NCI-H748 (cell line): ENCODE data around the gene TBC1D1.
A peak's percentile ranks its signal among the peaks of the same experiment; 100 is the strongest.

ENCODE experiments used
- DNase-seq: peaks from one replicate; lab custom pipeline; 2025; ENCODE audit not compliant: unreplicated experiment; lab: John Stamatoyannopoulos, UW

TBC1D1 gene

DNA sequence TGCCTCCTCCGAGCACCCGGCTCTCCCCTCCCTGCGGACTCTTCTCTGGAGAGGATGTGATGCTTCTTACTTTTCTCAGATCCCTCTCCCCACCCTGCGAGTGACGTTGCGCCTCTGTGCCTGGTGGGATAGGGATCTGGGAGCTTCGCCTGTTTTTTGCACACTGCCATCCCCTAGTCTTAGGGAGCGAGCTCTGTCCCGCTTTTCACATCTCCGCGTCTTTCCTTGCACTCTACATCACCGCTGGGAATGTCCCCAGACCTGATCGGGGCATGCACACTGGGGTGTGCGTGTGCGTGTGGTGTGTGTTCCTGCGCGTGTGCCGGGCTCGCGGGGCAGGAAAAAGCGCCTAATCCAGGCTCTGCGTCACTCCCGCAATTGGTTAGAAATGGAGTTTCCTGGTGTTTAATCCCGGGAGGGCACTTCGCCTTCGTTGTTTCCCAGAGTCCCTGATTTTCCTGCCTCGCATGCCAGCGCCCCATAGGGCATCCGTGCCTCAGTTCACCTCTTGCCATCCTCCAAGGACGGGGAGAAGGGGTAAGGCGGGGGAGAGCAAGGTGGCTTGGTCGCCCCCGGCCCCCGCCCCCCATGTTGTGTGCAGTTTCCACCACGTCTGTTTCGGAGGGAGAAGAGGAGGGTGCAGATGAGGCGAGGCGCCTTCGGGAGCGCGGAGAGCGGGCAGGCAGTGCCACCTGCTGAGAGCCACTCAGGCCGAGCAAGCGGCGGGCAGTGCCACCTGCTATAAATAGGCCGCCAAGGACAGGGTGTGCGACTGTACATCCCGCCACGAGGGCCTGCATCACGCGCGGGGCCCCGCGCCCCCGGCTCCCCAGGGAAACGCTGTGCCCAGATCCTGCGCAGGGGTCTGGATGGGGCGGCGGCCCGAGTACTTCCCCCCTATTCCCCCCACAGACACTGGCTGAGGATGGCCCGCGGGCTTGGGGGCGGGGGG, 759 bp upstream of the TBC1D1 start:
- DNase-seq: peak; percentile 55

DNA sequence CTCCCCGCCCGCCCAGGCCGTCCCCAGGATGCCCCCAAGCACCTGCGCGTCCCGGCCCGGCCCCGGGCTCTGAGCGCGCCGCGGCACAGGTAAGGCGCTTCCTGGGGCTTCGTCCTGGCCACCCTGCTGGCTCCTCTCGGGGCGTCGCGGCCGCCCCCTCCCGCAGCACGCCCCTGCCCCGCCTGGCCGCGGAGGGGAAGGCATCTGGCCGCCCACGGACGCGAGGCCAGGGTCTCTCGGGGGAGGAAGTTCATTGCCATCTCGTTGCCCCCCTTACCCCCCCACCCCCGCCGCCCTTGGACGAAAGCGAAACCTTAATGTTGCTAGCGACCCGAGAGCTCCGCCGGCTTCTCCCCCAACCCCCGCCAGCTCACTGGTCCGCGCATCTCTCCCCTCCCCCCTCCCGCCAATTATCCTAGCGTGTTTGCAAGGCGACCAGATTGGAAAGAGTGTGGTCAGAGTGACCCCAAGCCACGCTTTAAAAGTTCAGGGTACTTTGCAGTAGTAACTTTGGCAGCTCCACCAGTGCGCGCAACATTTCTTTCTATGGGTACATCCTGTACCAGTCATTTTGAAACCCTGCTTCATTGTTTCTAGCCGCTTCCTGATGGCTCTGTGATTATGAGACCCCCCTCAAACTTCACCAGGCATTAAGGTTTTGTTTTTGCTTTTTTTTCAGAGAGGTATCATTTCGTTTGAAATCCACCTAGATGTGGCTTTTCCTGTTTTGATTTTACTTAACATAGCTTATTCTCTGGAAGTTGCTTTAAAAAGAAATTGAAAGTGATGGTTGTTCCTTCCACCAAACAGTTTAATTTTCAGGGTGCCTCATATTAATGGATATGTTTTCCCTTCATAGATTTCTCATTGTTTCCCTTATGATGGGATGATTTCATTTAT, 626 bp downstream of the TBC1D1 start:
- DNase-seq: peak; percentile 49

DNA sequence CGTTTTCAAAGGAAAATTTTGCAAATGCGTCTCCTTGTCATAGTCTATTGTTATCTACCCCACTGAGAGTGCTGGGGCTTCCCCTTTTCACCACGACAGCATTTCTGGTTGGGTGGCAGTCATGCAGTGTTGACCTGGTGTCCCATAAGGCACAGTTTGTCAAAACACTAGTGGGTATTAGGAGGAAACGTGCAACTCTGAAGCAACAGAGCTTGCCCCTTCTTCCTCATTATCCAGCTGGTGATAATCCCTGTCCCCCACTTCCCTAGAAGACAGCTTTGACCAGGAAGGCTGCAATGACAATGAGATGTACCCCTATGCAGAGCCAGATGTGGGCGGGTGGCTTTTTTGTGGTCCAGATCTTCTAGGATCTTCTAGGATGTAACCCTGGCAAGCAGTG, 1.8 kb downstream of the TBC1D1 start:
- no peak for DNase-seq

DNA sequence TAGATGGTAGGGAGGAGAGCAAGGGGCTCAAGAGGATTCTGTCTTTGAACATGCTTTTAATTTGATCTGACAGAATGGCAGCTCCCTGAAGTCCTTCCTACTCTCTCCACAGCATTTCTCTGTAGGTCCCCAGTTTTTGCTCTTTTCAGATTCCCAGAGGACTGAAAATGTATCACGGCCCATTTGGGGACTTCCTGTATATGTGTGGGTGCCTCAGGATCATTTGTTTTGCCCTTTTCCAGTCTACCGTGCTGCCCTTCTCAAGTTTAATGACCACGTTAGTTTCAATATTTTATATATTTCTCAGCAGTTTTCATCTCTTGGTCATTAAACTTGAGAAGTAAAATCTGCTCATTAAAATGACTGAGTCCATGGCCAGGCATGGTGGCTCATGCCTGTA, 2.3 kb downstream of the TBC1D1 start:
- DNase-seq: no peak

DNA sequence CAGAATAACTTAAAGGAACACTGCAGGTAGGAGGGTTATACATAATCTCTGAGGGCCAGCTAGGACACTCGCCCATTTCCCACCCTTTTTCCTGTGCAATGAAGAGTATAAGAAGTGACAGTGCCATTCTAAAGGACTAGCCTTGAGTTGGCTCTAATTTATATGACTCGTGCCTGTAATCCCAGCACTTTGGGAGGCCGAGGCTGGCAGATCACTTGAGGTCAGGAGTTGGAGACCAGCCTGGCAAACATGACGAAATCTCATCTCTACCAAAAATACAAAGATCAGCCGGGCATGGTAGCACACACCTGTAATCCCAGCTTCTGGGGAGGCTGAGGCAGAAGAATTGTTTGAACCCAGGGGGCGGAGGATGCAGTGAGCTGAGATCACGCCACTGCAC, 4.4 kb downstream of the TBC1D1 start:
- no peak for DNase-seq

DNA sequence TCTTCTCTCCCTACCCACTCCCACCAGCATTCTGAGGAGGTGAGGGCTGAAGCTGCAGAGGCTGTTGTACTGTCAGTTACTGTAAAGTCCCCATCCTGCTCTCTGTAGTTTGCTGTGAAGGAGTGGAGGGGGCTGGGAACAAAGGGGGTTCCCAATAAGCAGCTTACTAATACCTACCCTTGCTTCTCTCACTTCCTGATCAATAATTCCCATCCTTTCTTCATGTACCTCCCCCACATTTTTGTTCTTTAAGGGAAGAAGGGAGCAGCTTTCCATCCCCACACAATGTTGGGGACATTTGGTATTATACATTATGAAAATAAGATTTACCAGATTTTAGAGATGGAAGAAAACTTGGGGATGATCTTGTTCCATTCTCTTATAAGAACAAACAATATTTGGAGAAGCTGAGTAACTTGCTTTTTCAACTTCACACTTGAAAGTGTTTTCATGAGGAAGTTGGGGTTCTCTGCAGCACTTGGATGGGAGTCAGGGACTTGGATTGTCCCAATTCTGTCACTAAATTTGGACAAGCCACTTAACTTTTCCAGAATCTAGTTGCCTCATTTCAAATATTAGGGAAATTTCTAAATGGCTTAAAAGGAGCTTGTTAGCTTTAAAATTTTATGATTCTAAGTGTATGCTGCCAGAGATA, 5.4 kb downstream of the TBC1D1 start:
- no peak for DNase-seq

DNA sequence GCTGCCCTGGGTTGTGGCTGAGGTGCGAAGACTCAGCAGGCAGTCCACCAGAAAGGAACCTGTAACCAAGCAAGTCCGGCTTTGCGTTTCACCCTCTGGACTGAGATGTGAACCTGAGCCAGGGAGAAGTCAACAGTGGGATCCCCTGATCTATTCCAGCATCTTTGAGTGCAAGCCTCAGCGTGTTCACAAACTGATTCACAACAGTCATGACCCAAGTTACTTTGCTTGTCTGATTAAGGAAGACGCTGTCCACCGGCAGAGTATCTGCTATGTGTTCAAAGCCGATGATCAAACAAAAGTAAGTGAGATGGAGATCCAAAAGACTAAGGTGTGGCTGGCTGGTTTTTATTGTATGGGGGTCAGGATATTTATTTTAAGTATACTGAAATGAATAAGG, 11.3 kb downstream of the TBC1D1 start:
- no peak for DNase-seq

DNA sequence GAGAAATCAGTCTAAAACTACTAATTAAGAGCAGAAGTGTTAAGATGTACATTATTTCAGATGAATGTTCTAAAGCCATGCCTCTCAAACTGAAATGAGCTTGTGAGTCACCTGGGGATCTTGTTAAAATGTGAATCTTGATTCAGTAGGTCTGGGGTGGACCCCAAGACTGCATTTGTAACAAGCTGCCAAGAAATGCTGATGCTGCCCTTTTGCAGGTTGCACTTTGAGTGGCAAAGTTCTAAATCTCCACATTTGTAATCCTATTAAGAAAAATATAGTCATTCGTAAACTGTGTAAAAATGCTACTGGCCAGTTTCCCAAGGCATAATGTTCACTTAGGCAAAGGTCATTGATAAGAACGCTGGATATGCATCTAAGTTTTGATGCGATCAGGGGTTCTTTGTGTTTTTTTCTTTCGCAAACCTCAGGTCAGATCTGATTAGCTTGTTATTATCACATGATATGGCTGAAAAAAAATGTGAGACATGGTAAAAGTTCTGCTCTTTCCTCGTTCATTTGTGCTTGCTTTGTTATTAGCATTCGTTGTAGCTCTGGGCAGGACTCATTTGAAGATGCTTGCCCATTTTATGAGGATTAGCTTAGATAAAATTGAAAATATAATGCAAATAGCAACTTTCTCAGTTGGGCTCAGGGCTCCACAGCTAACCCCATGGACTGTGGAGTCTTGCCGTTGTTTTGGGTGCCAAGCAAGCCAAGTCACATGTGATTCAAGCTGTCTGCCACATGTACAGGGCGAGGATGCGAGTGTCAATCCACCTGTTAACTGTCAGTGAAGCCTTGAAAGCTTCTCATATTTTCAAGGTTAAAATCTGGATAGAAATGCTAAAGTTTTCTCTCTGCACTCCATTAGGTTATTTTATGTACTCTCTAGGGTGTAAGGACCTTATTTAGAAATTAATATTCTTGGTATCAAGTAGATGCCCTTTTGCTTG, 12.1 kb downstream of the TBC1D1 start:
- DNase-seq: no peak

DNA sequence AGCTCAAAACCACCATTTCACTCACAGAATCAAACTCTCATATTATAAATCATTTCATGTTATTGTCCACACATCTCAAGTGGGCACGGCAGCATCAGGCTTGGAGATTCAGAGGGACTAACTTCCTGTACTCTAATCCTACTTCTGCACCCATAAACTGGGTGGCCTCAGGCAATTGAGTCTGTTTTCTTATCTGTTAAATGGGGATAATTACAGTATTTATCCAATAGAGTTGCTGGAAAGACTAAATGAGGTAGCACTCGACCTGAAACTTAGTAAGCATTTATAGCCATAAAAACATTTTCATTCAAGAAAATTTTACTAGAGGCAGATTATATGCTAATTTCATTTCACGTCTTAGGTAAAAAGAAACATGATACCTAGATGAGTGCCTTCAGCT, 13.0 kb downstream of the TBC1D1 start:
- DNase-seq: no peak

DNA sequence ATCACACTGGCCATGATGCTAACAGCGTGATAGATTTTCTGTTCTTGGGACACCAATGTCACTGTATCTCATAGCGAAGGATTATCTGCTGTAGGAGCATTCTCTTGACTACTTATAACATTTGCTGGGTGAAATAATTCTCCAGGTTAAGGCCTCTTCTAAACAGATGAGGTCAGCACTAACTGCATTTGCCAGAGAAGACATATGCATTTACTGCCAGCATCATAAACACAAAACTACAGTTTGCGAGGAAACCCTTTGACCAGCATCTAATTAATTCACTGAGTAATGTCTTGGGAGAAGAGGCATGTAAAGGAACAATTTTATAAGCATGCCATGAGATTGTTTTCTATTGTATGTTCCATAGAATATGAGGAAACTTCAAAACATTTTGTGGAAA, 13.9 kb downstream of the TBC1D1 start:
- no peak for DNase-seq

DNA sequence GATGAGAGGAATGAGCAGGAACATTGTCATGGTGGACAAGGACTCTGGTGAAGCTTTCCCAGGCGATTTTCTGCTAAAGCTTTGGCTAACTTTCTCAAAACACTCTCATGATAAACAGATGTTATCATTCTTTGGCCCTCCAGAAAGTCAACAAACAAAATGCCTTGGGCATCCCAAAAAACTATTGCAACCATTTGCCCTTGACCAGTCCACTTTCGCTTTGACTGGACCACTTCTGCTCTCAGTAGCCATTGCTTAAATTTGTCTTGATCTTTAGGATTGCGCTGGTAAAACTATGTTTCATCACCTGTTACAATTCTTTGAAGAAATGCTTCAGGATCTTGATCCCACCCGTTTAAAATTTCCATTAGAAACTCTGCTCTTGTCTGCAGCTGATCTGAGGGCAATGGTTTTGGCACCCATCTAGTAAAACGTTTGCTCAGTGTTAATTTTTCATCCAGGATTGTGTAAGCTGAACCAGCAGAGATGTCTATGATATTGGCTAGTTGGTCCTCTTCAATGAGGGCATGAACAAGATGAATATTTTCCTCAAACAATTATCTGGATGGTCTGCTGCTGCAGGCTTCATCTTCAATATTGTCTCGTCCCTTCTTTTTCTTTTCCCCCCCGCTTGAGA, 14.8 kb downstream of the TBC1D1 start:
- no peak for DNase-seq

DNA sequence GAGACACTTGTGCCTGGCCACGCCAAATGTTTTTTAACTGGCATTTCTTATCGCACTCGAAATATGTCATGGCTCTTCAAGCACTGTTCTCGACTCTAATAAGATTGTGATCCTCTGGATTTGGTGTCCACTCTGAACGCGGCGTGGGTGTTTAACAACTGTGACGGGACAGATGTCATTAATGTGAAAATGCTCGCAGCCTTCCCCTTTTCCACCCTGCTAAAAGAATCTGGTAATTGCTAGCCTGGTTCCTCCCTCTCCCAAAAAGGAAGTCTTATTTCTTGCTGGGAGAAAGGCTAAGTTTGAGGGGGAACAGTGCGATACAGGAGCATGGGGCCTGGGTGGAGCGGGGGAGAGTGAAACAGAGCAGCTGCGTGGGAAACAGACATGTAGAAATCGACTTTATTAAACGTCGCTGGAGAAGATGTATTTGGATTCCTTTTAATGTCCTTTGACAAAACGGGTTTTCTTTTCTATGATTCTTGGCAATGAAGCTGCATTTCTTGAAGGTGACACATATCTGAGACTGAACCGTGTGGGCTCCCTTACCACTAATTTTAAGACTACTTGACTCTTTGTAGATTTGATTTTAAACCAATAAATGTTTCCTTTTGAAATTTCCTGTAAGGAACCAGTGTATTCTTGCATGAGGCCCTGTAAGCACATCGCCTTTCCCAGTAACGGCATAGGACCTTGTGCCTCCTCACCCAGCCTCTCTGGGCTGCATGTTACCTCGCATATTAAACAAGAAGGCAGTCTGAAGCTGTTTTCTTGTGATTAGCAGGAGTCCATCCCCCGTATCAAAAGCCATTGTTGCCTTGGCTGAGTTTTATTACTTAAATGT, 17.8 kb downstream of the TBC1D1 start:
- DNase-seq: no peak

DNA sequence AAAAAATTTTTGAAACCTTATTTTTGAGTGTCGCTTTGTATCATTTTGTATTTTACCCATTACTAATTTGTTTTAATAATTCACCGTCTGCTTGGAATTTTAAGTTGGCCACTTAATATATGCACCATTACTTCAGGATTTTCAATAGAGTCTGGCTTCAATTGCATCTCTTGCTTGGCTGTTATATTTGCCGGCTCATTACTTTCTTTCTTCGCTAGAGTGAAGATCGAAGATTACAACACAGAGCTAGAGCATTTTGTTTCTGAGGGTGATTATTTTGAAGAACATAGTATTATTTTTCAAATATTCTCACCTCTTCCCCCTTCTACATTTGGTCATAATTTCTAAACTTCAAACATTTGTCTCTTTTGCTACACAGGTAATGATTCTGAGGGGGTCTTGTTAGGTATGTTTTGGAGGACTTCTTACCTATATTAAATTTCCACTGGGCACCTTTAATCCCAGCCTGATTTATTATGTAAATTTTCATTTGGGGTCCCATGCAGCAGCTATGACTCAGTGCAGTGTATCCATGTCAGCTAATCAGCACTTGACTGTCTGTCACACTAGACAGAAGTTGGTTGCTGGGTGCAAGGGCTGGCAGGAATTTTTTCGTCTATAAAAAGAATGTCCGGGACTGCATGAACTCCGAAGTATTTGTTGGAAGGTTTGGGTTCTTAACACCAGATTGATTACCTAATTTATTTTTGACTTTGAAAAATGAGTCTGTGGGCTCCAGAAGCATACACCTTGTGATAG, 18.6 kb downstream of the TBC1D1 start:
- DNase-seq: no peak

DNA sequence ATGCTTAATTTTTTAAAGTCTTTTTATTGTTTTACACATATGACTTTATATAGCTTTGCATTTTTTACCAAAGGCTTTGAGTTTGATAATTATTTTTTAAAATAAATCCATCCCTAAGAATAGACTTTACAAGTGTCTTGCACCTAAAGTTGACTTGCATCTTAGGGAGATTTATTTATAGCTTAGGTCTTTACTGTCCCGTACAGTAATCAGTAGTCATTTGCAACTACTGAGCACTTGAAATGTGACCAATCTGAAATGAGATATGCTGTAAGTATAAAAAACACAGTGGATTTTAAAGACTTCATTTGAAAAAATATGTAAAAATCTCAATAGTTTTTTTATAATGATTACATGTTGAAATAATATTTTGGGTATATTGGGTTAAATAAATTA, 19.2 kb downstream of the TBC1D1 start:
- no peak for DNase-seq

DNA sequence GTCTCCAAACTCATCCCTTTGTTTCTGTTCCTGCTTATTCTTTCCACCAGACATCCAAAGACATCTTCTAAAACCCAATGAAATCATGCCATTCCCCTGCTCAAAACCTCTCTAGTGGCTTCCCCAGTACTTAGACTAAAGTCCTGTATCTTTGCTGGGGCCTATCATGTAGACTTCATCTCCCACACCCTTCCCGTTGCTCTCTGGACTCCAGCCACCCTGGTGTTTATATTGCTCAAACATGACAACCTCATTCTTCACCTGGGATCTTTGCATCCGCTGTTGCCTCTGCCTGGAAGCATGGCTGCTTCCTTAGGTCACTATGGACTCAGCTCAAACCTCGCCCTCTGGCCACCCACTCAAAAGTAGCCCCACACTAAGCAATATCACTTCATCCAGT, 23.7 kb downstream of the TBC1D1 start:
- DNase-seq: no peak

DNA sequence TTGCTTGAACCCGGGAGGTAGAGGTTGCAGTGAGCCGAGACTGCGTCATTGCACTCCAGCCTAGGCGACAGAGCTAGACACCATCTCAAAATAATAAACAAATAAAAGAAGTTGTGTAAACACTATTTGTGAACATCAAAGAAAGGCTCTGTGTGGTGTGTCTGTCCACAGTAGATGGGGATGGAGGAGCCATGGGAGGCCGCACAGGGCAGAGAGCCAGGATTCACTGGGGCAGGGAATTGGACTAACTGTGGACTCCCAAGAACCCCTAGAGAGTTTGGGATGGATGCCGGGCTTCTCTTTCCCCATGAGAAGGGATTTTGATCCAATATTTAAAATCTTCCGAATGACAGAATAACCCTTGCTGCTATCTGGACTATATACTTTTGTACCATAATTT, 26.5 kb downstream of the TBC1D1 start:
- no peak for DNase-seq

DNA sequence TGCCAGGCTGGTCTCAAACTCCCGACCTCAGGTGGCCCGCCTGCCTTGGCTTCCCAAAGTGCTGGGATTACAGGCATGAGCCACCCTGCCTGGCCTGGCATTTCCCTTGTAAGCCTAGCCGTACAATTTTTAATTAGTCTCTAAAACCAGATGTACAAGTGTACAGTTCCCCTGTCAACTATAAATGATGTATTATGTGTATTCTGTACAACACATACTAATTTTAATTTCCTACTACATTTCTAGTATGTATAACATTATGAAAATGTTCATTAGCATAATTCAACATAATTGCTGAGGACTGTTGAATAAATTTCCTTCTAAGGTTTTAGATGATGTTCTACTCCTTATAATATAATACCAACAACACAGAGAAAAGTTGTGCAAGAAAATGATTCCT, 27.8 kb downstream of the TBC1D1 start:
- no peak for DNase-seq

DNA sequence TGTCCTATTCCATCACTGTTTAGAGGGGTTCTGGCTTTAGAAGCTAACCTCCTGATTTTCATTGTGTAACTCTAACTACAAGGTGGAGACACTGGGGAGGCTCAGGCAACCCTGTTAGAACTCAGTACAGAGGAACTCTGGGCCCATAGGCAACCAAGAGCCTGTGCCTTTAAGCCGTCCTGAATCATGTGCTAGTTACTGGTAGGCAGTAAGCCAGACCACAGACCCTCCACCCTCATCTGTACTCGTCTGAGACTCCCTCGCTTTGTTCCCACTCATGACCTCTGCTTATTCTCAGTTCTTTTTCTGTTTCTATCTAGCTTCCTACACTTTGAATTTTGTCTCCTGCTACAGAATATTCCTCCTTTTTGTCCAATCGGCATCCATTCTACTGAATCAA, 31.4 kb downstream of the TBC1D1 start:
- DNase-seq: no peak
